ENCODE data around the gene HOXC9. TPM values are rescaled to one million over a fixed set of nuclear protein-coding genes. Genes with fewer than 3 reads are reported as not detected.

HOXC9 gene
- total and polyA plus RNA-seq, 12 donors: not detected

DNA sequence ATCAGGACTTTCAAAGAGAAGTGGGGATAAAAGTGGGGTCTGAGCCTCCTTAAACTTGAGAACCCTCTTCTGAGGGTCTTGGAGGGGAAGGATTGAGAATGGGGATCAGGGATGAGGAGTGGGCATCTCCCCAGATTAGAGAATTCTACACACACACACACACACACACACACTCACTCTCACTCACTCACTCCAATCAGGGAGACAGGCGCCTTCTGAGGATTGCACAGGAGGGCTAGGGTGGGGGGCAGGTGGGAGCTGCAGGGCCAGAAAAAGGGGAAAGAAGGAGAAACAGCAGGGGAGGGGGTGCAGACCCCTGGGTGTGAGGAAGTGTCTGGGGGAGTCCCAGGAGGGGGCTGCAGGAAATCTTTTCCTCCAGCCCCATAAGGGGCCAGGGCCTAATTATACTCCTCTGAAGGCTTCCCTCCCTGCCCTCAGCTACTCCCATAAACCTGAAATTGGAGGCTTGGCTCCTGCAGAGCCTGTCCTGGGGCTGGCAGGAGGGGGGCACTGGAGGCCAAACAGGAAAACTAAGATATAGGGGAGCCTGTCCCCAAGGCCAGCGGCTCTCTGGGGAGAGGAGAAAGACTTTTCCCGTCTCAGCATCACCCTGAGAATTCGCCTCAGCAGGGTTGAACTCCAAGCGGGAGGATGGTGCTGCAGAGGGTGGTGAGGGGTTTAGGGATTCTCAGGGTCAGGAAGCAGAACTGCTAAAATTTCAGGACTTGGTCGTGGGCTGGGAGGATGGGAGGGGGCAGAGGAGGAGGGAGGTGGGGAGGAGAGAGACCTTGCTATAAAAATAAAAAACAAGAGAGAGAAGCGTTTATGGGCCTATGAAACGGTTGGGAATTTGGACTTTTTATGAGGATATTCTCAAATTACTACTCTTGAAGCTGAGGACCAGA lies 1.6 kb downstream of the HOXC9 start:
- intact Hi-C loops (cut with DNase I): loop anchor here in 1 of 10 donors (10.0 kb wide), 1 partner anchor 373 kb away; no protein-coding TSS in a partner anchor
- Histone ChIP-seq H3K36me3 (peaks cover 0 to 5% (median 0%) of the 10 kb centered on the region in 9 donors), H3K9me3 (no peaks in the 10 kb centered on the region), H3K4me1 (peaks cover 5 to 27% (median 23%) of the 10 kb centered on the region in 9 donors), H3K4me3 (no peak overlapping the region), H3K27me3 (peaks cover 49 to 100% (median 100%) of the 10 kb centered on the region in 7 donors), H3K27ac (no peak overlapping the region)
- ATAC-seq: no peak
- TF ChIP-seq, protein P1, sequence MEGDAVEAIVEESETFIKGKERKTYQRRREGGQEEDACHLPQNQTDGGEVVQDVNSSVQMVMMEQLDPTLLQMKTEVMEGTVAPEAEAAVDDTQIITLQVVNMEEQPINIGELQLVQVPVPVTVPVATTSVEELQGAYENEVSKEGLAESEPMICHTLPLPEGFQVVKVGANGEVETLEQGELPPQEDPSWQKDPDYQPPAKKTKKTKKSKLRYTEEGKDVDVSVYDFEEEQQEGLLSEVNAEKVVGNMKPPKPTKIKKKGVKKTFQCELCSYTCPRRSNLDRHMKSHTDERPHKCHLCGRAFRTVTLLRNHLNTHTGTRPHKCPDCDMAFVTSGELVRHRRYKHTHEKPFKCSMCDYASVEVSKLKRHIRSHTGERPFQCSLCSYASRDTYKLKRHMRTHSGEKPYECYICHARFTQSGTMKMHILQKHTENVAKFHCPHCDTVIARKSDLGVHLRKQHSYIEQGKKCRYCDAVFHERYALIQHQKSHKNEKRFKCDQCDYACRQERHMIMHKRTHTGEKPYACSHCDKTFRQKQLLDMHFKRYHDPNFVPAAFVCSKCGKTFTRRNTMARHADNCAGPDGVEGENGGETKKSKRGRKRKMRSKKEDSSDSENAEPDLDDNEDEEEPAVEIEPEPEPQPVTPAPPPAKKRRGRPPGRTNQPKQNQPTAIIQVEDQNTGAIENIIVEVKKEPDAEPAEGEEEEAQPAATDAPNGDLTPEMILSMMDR (IDR thresholded peaks at IDR 0.05): no peak
- no peak for DNase-seq
- 17 to 31% methylated on average over 8 of the region's 8 CpGs for WGBS, 2 donors

DNA sequence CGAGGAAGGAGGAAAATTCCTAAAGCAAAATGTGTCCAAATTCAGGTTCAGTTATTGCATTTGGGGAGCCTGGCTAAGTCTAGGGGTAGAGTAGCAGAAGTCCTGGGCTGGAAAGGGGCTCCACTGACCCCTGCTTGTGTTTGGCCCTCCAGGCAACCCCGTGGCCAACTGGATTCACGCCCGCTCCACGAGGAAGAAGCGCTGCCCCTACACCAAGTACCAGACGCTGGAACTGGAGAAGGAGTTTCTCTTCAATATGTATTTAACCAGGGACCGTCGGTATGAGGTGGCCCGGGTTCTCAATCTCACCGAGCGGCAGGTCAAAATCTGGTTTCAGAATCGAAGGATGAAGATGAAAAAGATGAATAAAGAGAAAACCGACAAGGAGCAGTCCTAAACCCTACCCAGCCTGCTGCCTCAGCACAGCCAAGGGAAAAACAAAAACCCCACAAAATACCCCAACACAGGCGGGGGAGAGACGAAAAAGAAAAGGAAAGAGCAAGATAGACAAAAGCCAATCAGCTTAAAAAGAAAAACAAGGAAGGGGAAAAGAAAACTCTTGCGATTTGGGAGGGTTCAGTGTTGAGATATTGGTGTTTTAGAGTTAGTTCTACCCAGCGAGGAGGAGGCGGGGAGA lies 2.4 kb downstream of the HOXC9 start:
- TF ChIP-seq, protein P1 (IDR thresholded peaks at IDR 0.05): no peak
- peaks cover 46 to 100% (median 100%) of the 10 kb centered on the region in 7 donors for H3K27me3 ChIP-seq
- WGBS, 2 donors: 16 to 18% methylated on average over 19 of the region's 19 CpGs
- DNase-seq: no peak
- no peak overlapping the region for H3K27ac ChIP-seq
- H3K4me3 ChIP-seq: no peak overlapping the region
- intact Hi-C loops (cut with DNase I): loop anchor here in 1 of 10 donors (10.0 kb wide), 1 partner anchor 372 kb away; no protein-coding TSS in a partner anchor
- peaks cover 5 to 29% (median 23%) of the 10 kb centered on the region in 9 donors for H3K4me1 ChIP-seq
- H3K36me3 ChIP-seq: peaks cover 0 to 5% (median 0%) of the 10 kb centered on the region in 9 donors
- no peak for ATAC-seq
- no peaks in the 10 kb centered on the region for H3K9me3 ChIP-seq

DNA sequence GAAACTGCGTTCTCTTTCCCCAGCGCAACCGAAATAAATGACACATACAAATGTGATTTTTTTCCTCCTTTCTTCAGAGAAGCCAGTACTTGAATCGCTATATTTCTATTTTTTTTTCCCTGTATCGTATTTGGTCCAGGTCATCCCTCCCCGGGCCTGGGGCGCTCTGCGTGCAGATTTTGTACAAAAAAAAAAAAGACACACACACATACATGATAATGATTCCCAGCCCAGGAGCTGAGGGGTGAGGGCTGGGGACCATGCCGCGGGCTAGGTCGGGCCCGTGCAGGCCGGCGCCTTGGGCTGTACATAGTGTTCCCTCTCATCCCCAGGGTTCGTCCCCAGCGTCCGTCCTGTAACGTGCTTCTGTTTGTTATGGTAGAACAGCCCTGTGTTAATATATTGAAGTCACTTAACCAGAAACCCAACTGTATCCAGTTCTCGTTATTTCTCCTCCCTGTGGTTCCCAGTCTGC lies 3.0 kb downstream of the HOXC9 start:
- intact Hi-C loops (cut with DNase I): loop anchor here in 1 of 10 donors (10.0 kb wide), 1 partner anchor 372 kb away; no protein-coding TSS in a partner anchor
- Histone ChIP-seq H3K27me3 (peaks cover 40 to 100% (median 100%) of the 10 kb centered on the region in 7 donors), H3K4me1 (peaks cover 5 to 29% (median 22%) of the 10 kb centered on the region in 9 donors), H3K27ac (no peak overlapping the region), H3K9me3 (no peaks in the 10 kb centered on the region), H3K4me3 (no peak overlapping the region), H3K36me3 (peaks cover 0 to 5% (median 0%) of the 10 kb centered on the region in 9 donors)
- TF ChIP-seq, protein P1 (IDR thresholded peaks at IDR 0.05): no peak
- ATAC-seq: no peak
- WGBS, 2 donors: 16 to 21% methylated on average over 19 of the region's 19 CpGs
- DNase-seq: no peak

DNA sequence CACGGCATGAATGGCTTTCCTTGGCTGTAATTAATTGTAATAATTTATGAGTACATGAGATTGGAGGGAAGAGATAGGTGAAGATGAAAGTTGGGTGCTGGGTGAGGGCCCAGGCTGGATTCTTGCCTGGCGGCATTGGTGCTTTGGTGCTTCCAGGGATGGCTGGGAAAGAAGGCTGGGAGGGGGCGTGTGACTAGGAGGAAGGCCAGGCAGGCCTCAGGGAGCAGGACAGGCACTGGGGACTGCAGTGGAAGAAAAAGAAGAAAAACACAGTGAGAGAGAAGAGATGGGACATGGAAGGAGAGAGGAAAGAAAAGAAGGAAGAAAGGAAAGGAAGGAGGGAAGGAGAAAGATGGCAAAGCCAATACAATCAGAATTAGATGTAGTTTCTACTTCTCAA lies 3.7 kb downstream of the HOXC9 start:
- Histone ChIP-seq H3K4me1 (peaks cover 5 to 29% (median 22%) of the 10 kb centered on the region in 9 donors), H3K9me3 (no peaks in the 10 kb centered on the region), H3K36me3 (peaks cover 0 to 5% (median 0%) of the 10 kb centered on the region in 9 donors), H3K27me3 (peaks cover 34 to 100% (median 99%) of the 10 kb centered on the region in 7 donors), H3K27ac (no peak overlapping the region), H3K4me3 (no peak overlapping the region)
- DNase-seq (no peak), ATAC-seq (no peak)
- intact Hi-C loops (cut with DNase I): loop anchor here in 2 of 10 donors (2.0 to 10.0 kb wide), 2 partner anchors 203 to 371 kb away; no protein-coding TSS in a partner anchor
- TF ChIP-seq, protein P1 (IDR thresholded peaks at IDR 0.05): no peak
- 27 to 29% methylated on average over 3 of the region's 3 CpGs for WGBS, 2 donors

Measured in heart right ventricle (tissue), 16 donors.